ENCODE measurements around the gene RBM15B.

DNA sequence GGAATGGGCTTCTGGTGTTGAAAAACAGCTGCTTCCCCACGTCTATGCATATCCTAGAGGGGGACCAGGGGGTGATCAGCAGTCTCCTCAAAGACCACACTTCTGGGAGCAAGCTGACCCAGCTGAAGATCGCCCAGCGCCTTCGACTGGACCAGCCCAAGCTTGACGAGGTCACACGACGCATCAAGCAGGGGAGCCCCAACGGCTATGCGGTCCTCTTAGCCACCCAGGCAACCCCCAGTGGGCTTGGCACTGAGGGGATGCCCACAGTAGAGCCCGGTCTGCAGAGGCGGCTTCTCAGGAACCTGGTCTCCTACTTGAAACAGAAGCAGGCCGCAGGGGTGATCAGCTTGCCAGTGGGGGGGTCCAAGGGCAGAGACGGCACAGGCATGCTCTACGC lies 2.5 kb downstream of the RBM15B start:
- TF ChIP-seq STAT1 (IDR thresholded peaks at IDR 0.05; ENCODE audit: unreplicated experiment), result no peak
- no peak for TF ChIP-seq CTCF (conservative IDR thresholded peaks at IDR 0.05; ENCODE audit: low read depth in 2 of 2)
